Lung microvascular endothelial cell (primary cell): Measurements from ENCODE around the gene EZR. TPM values are rescaled to one million over a fixed set of nuclear protein-coding genes. Genes with fewer than 3 reads are reported as not detected.

Source experiments
- DNase-seq, 2 donors: peaks; one replicate each; pipeline versions ENCODE4 v3.0.0 to v3.0.0-alpha.2; 2010; ENCODE audit warnings: low read depth in 2 of 2
- total RNA-seq: library from RNA; depleted of rRNA; stranded (reverse); fragments of >200 nt; gene quantifications from 2 replicates; pipeline ENCODE4 v1.2.1, GENCODE V29; 2014

EZR gene
- 50.3 and 50.8 TPM in 2 replicates for total RNA-seq

GRCh38 chr6:158819213-158819976, at the start of gene EZR:
TSS of gene EZR (minus strand) at chr6:158819368. CDS start at chr6:158818093, 1,275 bp downstream.
- peak; percentile 63 to 73 for DNase-seq

- no peak for DNase-seq
Observed at GRCh38 chr6:158868122-158868480, 48.9 kb upstream of the EZR start.

GRCh38 chr6:158867381-158868121, 48.4 kb upstream of the EZR start:
- no peak for DNase-seq

GRCh38 chr6:158865769-158866168, 46.6 kb upstream of the EZR start:
- DNase-seq, result no peak

- no peak for DNase-seq
Observed at GRCh38 chr6:158863646-158864045, 44.5 kb upstream of the EZR start.

GRCh38 chr6:158861686-158862381, 42.7 kb upstream of the EZR start:
- no peak for DNase-seq

- DNase-seq, result no peak
Observed at GRCh38 chr6:158860279-158860865, 41.2 kb upstream of the EZR start.

GRCh38 chr6:158856261-158856660, 37.1 kb upstream of the EZR start:
- no peak for DNase-seq

- DNase-seq, result peak; percentile 21 to 60
Observed at GRCh38 chr6:158854214-158855101, 35.3 kb upstream of the EZR start.

GRCh38 chr6:158853880-158854213, 34.7 kb upstream of the EZR start:
- DNase-seq, result no peak

- peak; percentile 24 to 87 for DNase-seq
Observed at GRCh38 chr6:158853072-158853879, 34.1 kb upstream of the EZR start.

GRCh38 chr6:158852312-158853071, 33.3 kb upstream of the EZR start:
- no peak for DNase-seq

GRCh38 chr6:158850807-158851115, 31.6 kb upstream of the EZR start:
- DNase-seq, result no peak

- peak; percentile 50 to 89 for DNase-seq
Observed at GRCh38 chr6:158849899-158850806, 31.0 kb upstream of the EZR start.

GRCh38 chr6:158848490-158848895, 29.3 kb upstream of the EZR start:
- no peak for DNase-seq

GRCh38 chr6:158847786-158848185, 28.6 kb upstream of the EZR start:
- no peak for DNase-seq

GRCh38 chr6:158847012-158847529, 27.9 kb upstream of the EZR start:
- DNase-seq, result no peak
